Activated CD4-positive, alpha-beta T cell treated with anti-CD3 and anti-CD28 coated beads, Interleukin-10, Interleukin-2, amounts not matched to agents 100 ng/mL and 50 ng/mL, durations not matched to agents 16 hours and 8 hours (primary cell): ENCODE measurements around the gene CDH13.

Experiments used
- DNase-seq: peaks from one replicate; pipeline ENCODE4 v3.0.0-alpha.2; 2020

Gene CDH13

DNA sequence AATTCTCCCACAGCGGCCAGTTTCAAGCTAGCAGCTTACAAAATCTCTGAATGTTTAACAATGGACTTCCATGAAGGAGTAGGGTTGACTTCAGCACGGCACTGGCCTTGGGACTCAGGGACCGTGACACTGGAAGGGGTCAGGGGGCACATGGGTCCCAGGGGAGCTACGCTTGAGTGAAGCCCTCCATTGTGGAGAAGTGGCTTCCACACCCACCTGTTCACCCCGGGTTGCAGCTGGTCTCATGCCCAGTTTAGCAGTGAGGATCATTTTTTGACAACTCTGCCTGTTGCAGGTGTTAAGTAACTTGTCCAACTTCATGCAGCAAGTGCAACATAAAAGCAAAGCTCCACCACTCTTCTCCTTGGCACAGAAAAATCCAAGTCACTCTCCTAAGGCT lies 510.2 kb downstream of the CDH13 start:
- DNase-seq, result no peak

DNA sequence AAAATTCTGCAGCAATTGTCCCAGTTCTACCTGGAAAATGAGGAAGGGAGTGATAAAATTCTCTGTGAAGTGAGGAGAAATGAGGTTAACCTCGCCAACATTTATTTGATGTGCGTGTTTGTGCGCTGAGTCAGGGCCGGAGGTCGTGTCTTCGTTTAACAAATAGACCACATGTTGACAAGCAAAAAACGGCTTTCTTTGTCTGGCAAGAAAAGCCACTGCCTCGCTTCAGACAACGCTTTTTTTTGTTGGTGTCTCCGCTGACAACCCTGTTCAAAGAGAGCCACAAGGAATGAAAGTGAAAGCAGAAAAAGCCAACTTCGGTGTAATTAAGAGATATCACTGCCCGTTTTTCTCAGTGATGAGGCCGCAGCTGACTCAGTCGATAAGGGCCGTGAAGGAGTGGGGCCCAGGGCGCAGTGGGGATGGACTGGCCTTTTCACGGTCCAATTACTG lies 510.6 kb downstream of the CDH13 start:
- peak; percentile 57 for DNase-seq

DNA sequence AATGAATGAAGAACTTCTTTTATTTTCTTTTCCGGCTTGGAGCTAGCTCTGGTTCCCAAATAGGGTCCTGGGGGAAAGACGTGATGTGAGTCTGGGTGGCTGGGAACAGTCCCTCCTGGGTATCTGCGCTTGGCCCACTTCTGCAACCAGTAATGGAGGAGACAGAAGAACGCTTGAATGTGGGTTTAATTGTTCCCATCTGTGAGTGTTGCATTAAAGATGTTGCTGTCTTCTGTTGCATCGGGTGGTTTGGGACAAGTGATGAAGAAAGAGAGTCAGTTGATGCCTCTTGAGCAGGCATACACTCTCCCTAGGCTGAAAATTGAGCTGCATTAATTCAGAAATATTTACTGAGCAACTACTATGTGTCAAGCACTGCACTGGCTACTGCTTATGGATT lies 511.1 kb downstream of the CDH13 start:
- DNase-seq, result no peak

DNA sequence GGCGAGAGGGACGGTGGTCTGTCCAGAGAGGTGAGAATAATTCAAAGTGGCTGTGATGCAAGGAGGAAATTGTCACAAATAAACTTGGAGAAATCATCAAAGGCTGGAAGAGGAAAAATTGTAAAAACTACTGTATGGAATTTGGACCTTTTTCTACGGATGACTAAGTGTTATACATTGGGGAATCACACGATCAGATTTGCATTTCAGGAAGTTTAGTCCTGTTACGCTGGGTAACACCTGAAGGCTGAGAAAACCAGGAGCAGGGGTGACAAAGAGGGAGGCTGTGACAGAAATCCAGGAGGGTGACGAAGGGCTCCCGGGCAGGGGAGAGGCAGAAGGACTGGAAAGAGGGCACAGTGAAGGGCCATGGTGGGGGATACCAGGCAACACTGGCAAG lies 511.7 kb downstream of the CDH13 start:
- DNase-seq, result no peak

DNA sequence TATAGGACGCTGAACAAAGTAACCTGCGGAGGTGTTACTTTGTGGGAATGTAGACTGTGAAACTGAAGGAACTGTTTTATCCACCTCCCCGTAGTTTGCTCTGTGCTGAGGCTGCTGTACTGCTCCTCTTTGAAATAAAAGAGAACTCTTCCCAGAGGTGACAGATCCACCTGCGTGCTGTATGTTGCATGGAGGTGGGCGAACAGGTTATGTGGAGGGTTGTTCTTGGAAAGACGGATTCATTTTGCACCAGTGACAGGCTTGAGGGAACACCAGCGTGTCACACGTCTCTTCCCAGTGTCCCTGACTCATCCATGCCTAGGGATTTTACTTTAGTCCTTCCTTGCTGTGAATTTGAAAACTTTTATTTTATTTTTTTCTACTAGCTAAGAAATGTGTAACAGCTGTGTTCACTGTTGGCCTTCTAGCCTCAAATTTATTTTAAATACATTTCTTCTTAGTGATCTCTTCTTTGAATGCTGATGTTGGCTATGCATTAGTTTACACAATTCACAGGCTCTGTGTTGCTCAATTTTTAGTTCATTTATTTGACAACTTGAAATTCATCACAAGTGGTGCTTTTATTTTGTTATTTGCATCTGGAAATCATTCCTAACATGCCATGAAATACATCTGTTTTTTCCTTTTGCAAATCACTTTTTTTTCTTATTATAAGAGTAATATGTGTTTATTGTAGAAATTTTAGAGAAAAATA lies 512.4 kb downstream of the CDH13 start:
- DNase-seq, result no peak

DNA sequence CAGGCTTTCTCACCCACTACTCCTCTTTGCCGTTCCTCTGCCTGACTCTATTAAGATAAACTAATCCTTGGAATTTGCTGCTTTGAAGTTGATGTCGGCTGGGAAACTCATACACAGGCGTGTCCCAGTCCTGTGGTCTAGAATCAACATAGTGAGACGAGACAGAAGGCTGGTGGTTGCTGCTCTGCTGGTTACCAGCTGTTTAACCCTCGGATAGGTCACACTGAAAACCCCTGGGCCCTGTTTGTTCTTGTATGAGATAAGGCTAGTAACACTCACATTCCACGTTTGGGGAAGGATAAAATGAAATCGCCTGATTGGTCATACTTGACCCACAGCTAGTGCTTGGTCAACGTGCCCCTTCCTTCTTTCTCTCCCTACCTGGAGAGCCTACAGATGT lies 517.0 kb downstream of the CDH13 start:
- no peak for DNase-seq

DNA sequence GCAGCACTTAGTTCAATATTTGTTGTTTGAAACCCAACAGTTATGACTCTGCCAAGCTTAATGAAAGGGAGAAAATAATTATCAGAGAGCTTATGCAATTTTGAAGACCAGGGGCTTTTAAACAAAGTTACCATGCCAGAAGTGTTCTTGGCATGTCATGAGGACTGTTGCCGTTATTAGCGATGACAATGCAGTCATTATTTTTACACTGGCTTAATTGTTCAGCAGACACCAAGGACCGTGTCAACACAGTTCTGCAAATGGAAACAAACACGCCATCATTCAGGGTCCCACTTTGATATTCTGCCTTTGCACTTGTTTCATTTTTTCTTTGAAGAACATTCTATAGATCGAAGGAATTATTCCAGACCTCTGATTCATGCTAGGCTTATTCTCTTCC lies 518.5 kb downstream of the CDH13 start:
- no peak for DNase-seq

DNA sequence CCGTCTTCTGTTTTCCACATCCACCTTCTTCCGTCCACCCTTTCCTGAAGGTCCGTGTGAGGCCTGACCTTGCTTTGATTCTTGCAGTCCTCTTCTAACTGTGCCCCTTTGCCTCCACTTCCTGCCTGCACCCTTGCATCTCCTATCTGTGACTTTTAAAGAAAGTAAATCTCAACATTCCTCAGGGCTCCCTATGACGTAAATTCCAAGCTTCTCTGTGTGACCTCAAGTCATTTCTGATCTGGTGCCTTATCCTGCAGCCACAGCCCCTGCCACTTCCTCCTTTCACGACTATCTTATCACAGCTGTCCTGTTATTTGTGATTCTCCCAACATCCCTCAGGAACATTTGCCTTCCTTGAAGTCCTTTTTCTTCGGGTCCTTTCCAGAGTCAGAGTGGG lies 520.5 kb downstream of the CDH13 start:
- no peak for DNase-seq

DNA sequence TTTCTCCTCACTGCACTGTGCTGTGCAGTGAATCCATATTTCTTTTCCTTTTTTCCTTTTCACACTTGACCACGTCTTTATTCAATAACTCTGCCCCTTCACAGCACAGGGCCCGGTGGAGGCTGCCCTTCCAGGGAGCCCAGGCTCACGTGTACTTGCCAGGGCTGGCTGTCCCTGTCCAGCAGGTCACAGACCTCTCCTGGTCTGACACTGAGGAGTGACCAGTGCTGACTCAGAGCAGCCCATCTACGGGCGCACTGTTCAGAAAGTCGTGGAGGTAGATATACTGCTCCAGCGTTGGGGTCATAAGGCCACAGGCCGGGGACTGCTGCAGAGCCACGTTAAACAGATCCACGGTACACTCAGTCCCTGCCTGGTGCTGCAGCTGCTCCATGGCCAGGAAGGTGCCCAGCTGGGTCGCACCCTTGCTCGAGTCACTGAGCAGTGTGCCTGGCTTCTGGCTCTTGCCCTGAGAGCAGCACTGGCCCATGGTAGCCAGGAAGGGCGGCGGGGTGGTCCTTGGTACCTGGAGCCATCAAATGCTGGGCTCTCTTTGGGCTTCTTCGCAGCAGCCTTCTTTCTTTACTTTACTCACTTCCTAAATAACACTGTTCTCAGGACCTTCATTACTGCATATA lies 531.7 kb downstream of the CDH13 start:
- no peak for DNase-seq

DNA sequence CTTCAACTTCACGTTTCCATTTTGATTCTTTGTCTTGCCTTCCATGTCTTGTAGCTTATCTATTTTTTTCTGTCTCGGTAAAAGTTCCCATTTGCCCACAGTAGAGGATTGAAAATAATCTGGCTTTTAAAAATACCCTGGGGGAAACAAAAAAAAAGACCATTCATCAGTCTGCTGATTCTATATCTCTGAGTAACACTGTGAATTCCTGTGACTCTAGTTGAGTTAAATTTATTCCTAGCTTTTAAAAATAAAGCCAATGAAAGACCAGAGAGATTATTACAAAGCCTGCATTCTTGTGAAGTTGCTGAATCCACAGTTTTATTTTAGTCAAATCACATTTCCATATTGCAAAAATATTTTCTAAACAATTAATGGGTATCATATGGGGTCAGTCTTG lies 532.3 kb downstream of the CDH13 start:
- no peak for DNase-seq

DNA sequence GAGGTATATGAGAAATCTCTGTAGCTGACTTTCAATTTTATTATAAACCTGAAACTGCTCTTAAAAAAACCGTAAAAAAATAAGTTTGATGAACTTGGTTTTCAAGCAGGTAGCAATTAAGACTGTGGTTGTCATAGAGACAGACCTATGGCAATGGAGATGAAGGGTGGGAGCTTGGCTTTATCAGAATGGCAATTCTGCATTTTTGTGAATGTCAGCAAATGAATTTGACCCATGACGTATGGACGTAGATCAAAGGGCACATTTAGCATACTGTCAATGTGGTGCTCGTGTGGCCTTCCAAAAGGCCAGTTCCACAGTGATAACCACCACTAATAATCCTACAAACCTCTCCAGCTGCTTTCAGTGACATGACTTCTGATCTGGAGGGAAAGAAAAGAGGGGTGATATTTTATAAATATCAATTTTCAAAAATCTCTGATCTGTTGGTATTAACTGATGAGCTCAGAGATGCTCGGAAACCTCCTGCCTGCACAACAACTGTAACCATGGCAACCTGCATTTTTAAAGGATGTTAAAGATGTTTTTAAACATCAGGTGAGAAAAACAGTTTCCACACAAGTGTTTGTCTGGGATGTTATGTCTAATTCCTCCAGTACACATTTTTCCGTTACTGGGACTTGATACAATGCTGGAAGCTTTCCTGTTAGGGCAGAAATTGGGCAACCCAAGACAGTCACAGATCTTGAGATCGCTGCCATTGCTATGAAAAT lies 533.7 kb downstream of the CDH13 start:
- DNase-seq, result no peak

DNA sequence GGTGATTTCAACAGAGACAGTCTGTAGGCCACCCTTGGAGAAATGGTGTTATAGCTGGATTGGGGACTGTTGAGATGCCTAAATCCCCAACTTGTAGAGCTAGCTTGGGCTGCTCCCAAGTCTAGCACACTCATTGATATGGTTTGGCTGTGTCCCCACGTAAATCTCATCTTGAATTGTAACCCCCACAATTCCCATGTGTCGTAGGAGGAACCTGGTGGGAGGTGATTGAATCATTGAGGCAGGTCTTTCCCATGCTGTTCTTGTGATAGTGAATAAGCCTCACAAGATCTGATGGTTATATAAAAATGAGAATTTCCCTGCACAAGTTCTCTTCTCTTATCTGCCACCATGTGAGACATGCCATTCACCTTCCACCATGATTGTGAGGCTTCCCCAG lies 536.0 kb downstream of the CDH13 start:
- DNase-seq, result no peak

DNA sequence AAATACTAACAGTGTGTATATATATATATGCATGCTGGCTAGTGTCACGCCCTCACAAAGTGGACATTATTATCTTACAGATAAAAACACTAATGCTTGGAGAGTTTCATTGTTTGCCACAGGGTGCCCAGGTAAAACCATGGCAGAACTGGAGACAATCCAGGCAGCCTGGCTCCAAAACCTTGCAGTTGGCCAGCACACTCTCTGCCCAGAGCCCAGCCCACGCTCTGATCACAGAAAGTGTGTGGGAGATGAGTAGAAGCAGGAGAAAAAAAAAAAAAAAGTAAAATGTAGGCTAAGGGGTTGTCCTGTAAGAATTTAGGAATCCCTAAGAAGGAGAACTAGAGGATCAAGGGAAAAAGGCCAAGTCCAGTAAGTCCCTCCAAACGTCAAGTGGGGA lies 538.0 kb downstream of the CDH13 start:
- DNase-seq, result no peak

DNA sequence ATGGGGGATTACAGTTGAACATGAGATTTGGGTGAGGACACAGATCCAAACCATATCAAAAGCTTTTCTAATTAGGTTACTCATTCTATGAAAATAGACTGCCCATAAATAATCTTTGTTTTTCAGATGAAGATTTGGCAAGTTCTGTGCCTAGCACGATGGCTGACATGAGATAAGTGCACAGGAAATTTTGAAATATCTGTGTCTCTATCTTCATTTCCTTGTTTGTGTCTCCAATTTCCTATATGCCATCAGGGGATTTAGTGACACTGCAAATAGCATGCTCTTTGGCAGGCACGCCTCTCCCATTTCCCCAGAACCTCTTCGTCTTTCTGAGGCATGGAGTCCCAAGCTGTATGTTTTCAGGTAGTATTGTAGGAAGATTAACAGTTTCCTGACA lies 544.6 kb downstream of the CDH13 start:
- no peak for DNase-seq

DNA sequence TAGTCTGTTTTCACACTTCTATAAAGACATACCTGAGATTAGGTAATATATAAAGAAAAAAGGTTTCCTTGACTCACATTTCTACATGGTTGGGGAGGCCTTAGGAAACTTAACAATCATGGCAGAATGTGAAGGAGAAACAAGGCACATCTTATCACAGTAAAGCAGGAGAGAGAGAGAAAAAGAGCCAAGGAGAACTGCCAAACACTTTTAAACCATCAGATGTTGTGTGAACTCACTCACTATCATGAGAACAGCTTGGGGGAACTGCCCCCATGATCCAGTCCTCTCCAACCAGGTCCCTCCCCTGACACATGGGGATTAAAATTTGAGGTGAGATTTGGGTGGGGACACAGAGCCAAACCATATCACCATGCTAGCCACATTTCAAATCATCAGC lies 547.9 kb downstream of the CDH13 start:
- DNase-seq, result no peak

DNA sequence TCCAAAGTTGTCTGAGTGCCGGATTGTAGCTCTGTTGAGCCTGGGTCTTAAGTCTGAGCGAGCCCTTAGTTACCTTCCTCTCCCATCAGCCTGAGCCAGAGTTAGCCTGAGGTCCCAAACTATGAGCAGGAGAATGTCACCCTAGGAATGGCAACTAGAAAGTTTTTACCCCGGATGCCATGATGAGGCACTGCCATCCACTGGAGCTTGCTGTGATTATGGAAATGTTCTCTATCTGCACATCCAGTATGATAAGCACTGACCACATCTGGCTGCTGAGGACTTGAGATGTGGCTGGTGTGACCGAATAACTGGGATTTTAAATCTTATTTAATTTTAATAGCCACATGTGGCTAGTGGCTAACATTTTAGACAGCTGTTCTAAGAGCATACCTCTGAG lies 550.0 kb downstream of the CDH13 start:
- no peak for DNase-seq

DNA sequence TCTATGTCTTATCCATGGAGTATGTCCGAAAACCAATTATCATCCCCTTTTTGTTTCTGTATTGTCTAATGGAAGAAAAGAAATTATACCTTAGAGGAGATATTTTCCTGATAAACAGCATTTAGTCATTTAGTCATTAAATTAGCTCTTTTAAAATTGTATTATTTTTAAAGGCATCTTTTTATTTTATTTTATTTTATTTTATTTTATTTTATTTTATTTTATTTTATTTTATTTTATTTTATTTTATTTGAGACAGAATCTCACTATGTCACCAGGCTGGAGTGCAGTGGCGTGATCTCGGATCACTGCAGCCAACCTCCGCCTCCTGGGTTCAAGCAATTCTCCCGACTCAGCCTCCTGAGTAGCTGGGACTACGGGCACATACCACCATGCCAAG lies 559.1 kb downstream of the CDH13 start:
- no peak for DNase-seq

DNA sequence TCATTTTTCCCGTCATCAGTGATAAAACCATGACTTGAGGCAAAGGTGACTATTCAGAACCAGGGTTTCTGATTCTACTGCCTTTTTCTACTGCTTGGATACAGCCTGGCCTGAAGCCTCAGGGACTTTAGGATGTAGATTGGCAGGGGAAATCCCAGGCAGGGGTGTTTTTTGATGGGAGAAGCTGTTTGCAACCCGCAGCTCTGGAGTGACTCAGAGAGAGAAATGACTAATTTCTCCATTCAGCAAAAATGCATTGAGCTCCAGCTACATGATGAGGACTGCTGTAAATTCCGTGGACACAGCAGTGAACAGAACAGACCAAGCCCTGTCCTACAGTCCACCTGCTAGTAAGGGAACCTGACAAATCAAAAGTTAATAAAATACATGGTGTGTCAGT lies 560.6 kb downstream of the CDH13 start:
- peak; percentile 66 for DNase-seq

DNA sequence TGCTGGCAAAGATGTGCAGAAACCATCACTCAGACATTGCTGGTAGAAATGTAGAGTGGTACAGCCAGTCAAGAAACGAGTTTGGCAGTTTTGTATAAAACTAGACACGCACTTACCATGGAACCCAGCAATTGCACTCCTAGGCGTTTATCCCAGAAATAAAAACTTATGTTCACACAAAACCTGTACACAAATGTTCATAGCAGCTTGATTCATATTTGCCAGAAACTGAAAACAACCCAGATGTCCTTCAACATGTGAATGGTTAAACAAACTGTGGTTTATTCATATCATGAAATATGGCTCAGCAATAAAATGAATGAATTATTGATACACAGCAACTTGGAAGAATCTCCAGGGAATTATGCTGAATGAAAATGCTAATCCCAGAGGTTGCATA lies 570.0 kb downstream of the CDH13 start:
- DNase-seq, result no peak

DNA sequence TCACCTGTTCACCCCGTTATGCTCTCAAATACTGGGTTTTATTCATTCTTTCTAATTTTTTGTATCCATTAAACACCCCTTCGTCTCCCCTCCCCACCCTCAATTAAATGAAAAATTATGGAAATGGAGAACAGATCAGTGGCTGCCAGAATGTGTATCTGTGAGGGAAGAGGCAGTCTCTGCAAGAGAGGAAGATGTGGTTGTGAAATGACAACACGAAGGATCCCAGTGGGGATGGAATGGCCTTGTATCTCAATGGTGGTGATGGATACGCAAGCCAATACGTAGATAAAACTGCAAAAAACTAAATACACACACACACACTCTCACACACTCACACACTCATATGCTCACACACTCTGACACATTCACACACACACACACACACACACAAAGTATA lies 570.7 kb downstream of the CDH13 start:
- DNase-seq, result no peak

DNA sequence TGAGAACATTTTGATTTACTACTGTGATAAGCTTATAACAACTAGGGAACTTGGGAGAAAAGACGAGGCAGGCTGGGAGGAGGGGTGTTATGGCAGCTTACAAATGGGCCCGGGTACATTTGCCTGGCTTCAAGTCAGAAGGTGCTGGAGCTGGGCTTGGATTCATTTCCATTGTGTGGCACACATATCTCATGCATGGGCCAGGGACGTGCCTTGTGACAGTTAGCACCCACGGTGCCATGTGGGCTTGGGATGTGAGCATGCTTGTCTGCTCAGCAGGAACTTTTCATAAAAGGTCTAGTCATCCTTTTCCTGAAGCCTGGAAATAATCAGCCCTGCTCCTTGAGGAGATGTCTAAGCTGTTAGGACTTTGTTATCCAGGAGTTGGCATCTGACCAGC lies 572.2 kb downstream of the CDH13 start:
- DNase-seq, result no peak

DNA sequence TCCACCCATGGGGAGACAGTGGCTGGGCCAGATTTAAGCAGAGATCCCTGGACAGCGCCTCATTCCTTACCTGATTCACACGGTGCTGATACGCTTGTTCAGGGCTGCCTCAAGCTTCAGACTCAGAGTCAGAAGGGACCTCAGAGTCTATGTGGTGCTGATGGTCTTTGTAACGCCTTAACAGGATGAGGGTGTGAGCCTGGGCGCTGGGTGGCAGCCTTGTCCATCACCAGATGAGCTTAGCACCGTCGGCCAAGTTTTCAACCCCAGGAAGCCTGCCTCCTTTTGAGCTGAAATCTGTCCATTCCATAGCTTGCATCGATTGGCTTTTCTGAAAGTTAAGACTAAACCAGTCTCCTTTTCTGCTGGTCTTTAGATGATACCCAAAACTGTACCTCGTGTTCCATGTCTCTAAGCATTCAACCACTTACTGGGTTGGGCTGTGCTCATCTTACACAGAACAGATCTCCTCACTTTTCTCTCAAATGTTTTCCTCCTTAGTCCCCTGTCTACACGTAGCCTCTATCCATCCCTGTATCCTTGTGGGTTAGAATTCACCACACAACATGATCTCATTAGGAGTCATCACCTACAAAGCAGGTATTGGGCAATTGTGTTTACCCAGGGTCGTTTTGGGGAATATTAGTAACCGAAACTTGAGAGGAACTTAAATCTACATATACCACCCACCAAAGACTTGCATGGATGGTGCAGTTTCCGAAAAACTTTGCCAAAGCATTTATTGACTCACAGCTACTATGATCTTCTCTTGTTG lies 573.4 kb downstream of the CDH13 start:
- no peak for DNase-seq

DNA sequence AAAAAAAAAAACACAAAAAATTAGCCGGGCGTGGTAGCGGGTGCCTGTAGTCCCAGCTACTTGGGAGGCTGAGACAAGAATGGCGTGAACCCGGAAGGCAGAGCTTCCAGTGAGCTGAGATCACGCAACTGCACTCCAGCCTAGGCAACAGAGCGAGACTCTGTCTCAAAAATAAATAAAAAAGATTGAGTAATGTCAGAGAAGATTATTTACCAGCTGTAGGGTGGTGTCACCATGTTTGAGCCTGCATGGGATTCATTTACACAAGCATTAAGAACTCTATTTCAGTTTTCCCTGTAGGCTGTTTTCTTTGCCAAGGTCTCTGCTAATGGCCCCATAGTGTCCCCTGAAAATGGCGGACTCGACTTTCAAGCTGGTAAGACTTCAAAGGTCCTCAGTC lies 575.0 kb downstream of the CDH13 start:
- no peak for DNase-seq

DNA sequence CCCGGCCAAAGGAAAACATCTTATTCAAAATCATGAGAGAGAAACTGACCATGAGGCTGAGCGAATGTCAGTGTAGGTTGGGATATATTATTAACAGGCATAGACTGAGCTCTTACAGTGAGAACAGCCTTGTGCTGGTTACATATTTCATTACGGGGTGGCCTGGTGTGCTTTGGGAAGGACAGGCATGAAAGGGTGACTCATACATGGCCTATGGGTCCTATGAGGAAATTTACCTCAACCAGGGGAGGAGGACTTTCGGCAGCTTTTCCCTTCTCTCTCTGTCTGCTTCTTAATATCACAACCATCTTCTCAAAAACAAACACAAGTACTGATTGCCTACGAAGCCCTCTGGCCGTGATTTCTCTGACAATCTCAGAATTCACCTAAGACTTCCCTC lies 579.1 kb downstream of the CDH13 start:
- no peak for DNase-seq
